Measurements from ENCODE around the gene POPDC2.
A peak's percentile ranks its signal among the peaks of the same experiment; 100 is the strongest.

The POPDC2 gene

GRCh38 chr3:119669906-119670570 is 9.6 kb upstream of the POPDC2 start:
- no peak for DNase-seq (ENCODE audit: low read depth)

- DNase-seq (ENCODE audit: low read depth): no peak
Measured at GRCh38 chr3:119665954-119666559, 5.7 kb upstream of the POPDC2 start.

DNA sequence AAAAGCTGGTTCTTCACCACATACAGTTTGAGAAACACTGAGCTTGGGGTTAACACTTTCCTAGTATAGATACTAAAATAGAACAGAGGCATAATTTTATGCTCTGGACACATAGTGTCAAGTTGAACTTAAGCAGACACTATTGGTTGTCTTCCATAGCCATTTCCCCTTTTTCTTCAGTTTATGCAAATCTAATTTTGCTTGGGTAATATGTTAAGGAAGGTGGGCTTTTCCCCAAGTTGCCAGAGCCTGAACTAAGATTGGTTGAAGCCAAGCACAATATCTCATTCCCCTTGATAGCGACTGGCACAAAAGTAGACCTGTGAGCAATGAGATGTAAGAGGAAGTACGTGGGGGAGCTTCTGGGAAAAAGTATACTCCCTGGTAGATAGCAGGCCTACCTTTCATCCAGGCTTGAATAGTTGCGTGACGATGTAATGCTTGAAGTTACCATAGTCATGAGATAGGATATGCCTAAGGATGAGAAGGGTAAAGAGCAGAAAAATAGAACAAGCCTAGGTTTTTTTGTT is 4.5 kb upstream of the POPDC2 start:
- peak; percentile 88 for DNase-seq (ENCODE audit: low read depth)

DNA sequence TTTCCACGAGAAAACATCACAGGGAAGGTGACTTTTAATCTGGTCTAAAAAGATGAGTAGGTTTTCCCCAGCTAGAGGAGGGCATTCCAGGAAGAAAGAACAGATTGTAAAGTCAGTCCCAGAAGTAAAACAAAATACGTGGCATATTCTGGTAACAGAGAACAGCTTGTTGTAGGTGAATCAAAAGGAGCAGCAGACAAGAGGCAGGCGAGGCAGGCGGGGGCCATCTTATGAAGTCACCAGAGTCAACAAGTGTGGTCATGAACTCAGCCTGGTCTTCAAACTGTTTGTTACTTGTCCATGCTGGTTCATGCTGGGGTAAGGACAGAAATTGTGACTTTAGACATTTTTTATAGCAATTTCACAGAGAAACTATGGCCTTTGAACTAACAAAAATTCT is 4.0 kb upstream of the POPDC2 start:
- no peak for DNase-seq (ENCODE audit: low read depth)

DNA sequence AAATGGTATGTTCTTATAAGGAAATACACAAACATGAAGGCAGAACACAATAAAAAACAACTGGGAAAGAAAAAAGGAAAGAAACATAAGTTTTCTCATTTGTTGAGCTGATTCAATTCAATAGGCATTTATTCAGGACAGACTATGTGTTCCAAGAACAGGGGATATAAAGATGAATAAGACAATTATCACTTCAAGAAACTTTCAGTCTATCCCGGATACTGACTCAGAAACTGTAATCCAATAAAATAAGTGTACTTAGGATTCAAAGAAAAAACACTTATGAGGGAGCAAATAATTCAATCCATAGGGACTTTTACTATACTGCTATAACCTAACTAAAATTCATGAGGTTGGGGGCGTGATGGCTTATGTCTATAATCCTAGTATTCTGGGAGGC is 3.5 kb upstream of the POPDC2 start:
- DNase-seq (ENCODE audit: low read depth): peak; percentile 34

DNA sequence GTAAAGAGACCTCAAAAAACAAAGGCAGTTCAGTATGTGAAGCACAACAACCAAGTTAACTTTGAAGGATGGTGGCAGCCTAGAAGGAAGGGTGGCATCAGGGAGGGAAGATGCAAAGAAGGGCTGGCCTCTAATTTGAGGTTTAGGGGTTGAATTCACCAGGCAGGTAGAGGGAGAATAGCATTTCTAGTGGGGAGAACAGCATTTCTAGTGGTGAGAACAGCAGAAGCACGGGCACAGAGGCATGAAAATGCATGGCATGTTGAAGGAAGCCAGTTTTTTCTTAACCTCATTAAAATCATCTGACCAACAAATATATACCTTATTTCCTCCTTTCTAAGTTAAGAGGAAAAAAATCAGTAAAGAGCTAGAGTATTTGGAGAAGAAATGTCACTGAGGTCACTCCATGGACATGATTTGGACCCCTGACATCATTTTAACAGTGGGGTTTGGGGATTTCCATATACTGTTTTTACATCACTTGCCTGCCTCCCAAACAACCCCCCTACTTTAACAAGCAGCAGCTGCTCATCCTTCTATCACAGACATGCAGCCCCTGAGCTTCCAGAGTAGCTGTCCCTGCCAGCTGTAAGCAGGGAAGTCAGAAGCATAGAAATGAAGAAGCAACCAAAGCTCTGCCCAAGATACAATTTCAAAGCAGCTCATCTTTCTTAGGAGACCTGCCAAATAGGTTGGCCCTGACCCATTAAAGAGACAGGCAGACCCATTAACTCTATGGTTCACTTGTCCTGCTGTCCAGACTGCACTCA is 2.4 kb upstream of the POPDC2 start:
- DNase-seq (ENCODE audit: low read depth): peak; percentile 38

DNA sequence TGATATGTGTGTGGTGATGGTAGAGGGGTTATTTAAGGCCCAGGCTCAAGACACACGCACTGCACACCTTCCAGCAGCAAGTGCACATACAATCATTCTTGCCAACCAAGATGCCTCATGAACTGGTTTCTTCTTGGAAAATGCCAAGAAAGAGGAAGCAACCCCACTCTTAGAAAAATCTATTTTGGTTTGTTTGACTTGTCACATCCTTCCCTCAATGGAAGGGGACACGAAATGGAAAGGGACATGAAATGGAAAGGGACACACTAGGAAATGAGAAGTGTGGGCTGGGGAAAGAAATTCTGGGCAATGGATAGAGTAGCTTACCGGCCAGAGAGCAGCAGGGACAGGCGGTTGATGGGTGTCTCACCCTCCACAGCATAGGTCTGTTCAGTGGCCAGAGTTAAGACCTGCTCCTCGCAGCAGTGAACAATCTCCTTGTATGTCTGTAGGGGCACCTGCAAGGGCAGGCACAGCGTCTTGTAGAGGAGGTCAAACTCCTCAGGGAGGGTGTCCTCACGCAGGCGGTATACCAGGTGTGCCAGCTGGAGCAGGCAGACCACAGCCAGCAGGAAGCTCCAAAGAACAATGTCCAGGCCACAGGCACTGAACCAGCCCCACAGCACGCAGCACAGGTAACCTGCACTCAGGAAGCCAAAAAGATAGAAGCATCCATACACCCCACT is 640 bp downstream of the POPDC2 start:
- no peak for DNase-seq (ENCODE audit: low read depth)

- DNase-seq (ENCODE audit: low read depth): no peak
Measured at GRCh38 chr3:119658994-119659393, 1.4 kb downstream of the POPDC2 start.

- no peak for DNase-seq (ENCODE audit: low read depth)
Measured at GRCh38 chr3:119657887-119658702, 2.3 kb downstream of the POPDC2 start.

GRCh38 chr3:119653876-119654275 is 6.5 kb downstream of the POPDC2 start:
- DNase-seq (ENCODE audit: low read depth): no peak

DNA sequence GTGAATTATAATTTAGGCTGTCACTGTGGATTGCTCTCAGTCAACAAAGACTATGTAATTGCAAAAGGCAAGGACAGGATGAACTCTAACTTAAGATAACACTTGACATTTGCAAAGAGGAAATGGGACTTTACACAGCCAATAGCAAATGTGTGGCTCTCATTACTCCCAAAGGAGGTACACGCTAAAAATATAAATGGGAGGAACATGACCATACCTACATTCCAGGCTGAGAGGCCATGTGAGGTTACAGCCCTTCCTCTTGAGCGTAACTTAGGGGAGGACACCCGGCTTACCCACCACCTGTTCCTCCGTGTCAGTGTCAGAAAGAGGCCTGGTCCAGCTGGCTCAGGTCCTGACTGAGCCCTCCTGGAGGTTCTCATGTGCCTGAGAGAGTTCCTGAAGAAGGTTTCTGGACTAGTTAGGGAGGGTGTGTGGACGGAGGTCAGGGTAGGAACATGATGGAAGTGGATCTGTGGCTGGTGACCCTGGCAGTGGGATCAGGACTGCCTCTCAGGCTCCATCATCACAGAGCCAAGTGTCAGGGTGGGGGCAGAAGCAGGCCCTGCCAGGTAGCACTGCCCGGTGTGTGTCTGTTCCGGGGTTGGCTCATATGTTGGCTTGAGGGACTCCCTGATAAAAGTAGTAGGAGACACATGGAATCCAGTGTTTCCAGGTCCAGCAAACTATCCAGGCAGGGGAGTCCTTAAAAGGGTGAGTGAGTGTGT is 7.9 kb downstream of the POPDC2 start:
- no peak for DNase-seq (ENCODE audit: low read depth)

- peak; percentile 69 for DNase-seq (ENCODE audit: low read depth)
Measured at GRCh38 chr3:119649761-119650160, 10.6 kb downstream of the POPDC2 start.

DNA sequence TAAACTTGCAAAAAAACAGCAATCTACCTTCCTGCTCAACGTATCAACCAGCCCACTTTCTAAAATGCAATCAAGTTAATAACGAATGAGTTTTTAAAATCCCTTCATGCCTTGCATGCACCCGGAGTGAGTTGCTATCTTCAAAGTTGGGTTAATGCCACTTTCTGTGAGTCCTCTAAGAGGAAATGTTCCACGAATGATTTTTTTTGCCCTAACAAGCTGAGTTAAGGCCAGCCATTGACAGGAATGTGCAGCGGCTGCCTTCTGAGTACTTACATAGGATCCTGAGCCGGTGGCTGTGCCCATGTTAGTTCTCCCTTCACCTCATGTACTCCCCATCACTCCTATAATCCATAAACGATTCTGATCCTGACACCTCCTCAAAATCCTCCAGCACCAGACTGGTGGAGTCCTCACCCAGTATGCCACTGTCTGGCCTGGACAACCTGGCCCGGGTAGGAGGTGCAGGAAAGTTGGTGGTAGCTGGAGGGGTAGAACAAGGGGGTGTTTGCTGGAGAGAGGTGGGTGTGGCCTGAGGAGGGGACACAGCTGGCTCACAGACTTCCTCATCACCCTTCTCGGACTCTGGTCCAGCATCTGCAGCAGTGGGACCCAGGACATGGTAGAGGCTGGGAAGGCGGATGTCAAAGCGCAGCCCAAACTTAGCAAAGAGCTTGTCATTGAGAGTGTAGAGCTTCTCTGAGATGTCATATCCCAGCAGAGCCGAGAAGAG is 12.4 kb downstream of the POPDC2 start:
- DNase-seq (ENCODE audit: low read depth): no peak

DNA sequence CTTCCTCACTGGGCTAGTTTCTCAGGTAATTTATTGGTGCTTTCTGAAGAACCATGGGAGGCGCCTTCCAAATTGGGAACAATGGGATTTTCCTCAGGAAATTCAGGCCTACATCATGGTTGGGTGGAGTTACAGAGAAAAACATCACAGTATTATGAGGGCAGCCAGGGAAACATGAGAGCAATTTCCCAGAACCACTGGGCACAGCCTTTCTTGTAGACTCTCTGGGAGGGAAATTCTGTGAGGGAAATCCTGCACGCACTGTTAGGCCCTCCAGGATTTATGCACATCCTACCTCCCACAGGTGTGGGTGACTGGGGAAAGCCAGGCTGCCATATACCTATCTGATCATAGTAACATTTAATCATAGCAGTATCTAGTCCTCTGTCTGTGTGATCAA is 13.2 kb downstream of the POPDC2 start:
- DNase-seq (ENCODE audit: low read depth): no peak

DNA sequence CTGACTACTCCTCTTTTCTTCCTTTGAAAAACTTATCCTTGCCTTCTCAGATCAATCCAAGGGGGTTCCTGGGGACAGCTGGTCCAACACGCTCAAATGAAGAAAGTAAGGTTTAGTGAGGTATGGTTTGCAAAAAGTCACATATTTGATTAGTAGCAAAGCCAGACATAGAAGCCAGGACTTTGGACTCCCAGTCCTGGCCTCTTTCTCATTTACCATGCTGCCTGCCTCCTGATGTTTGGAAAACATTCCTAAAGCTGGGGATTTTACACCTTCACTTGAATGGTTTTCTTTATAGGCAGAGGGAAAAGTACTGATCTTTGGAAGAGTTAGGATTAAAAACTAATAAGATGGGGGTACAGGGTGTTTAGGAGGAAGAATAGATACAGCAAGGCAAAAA is 14.6 kb downstream of the POPDC2 start:
- no peak for DNase-seq (ENCODE audit: low read depth)

DNA sequence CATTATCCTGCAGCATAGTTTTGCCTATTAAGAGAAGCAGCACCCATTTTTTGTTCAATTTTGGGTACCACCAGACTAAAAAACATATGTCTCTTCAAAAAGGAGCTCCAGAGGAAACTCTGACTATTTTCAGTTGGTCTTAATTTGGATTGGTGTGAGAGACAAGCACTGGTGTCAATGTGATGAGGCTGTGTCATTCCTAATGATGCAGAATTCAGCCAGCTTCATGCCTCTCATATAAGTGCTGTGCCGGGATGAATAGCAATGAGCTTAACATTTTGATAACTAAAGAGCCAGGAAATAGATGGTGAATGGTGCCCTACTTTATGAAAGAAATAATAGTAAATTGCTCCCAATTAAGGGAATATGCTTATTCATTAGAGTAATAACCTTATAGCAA is 15.9 kb downstream of the POPDC2 start:
- no peak for DNase-seq (ENCODE audit: low read depth)

DNA sequence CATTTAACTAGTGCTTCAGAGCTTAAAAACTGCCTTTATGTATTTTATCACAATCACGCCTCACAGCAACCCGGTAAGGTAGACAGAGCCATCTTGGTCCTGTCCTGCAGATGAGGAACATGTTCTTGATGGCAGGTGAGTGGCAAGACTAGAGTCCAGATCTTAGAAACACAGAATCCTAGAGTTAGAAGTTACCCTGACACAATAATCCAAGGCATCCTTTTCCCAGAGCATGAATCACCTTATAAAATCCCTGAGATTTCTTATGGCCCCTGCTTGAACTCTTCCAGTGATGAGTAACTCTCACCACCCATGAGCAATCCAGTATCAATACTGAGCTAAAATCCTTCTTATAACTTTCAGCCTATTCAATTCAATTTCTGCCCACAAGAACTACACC is 16.9 kb downstream of the POPDC2 start:
- DNase-seq (ENCODE audit: low read depth): peak; percentile 86

GRCh38 chr3:119642746-119643473 is 17.5 kb downstream of the POPDC2 start:
- DNase-seq (ENCODE audit: low read depth): no peak

DNA sequence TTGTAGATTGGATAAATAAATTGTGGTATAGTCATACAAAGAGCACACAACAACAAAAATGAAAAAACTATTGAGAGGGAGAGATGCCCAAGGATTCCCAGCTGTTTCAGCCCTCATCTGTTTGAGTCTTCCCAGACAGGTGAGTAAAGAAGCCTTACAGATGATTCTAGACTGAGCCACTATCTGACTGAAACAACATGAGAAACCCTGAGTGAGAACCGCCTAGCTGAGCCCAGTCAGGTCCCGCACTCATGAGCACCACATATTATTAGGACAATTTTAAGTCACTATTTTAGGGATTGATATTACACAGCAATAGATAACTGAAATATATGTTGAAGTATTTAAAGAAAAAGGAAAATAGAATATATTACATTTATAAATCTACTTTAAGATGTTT is 19.0 kb downstream of the POPDC2 start:
- no peak for DNase-seq (ENCODE audit: low read depth)
